Measurements from ENCODE around the gene LRBA.

- TF ChIP-seq POLR2A (IDR thresholded peaks at IDR 0.05), result no peak
- TF ChIP-seq CTCF (IDR thresholded peaks at IDR 0.05), result no peak
These were observed 692.4 kb downstream of the LRBA start for GRCh38 chr4:150322646-150323045.

Measured in testis (tissue), 2 donors.